HG02884 (cell line): ENCODE results near the gene NKX1-1.
"Not testable (repeated sequence)": the region's sequence is repeated elsewhere in the genome, so short reads cannot be mapped to it uniquely, and the experiment has no call there.

Experiments
- ATAC-seq: cut with Tn5 transposase; IDR thresholded peaks from one replicate; pipeline ENCODE4 v1.9.1; 2021; ENCODE audit warnings: mild to moderate bottlenecking, moderate library complexity; ENCODE audit not compliant: unreplicated experiment

The NKX1-1 gene

DNA sequence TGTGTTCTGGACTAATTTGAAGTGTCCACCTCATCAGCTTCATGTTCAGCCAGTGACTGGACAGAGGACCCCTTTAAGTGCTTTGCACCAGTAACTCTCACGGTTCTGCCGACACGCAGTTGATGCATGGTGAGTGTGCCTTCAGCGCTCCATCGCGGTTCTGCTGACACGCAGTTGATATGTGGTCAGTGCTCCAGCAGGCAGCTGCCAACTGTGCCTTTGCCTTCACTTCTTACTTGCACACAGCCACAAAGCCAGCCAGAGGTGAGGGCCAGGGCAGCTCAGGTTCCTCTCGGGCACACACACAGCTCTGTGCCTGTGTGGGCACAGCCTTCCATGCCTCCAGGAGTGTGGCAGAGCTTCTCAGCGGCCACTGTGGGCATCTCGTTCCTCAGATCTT, 12.4 kb downstream of the NKX1-1 start:
- ATAC-seq = no peak

DNA sequence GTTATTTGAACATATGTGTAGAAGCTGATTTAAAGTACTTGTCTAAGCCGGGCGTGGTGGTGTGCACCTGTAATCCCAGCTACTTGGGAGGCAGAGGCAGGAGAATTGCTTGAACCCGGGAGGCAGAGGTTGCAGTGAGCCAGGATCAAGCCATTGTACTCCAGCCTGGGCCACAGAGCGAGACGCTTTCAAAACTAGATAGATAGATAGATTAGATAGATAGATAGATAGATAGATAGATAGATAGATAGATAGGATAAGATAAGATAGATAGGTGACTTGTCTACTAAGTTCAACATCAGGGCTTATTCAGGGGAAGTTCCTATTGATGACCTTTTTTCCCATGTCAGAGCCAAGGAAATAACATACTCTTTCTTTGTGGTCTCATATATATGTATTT, 12.9 kb downstream of the NKX1-1 start:
- ATAC-seq = not testable (repeated sequence)

DNA sequence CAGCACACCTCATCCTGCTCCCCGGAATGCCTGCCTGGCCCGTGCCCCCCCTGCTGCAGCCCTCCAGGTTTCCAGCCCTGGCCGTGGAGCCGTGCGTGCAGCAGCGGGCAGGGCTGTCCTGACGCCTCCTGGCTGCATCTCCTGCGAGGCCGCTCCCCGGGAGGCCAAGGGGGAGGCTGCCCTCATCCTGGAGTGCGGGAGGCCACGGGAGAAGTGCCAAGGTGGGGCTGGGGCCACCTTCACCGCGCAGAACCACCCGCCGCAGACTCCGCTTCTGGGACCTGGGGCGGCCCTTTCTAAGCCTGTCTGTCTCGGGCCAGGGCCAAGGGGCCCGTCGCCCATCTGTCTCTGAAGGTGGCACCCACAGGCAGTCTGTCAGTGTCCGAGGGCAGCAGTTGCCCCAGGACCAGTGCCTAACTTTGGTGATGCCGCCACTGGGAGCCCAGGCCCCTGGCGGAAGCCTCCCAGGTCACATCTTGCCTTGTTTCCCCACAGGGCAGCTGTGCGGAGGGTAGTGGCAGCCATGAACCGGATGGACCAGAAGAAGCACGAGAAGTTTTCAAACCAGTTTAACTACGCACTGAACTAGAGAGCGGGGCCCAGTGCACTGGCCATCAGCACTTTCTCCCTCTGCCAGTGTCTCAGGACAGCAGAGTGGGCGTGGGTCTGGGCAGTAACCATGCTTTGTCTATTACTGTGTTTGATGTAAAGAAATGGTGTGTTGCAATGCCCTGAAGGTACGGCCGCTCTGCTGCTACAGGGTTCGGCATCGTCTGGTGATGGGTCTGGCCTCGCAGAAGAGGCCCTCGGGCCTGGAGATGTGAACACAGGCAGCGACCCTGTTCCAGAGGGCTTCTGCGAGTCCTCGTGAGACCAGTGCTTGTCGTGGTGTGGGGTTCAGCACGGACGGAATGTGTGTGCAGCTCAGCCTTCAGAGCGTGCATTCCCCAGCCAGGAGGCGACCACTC, 20.6 kb downstream of the NKX1-1 start:
- ATAC-seq = no peak

DNA sequence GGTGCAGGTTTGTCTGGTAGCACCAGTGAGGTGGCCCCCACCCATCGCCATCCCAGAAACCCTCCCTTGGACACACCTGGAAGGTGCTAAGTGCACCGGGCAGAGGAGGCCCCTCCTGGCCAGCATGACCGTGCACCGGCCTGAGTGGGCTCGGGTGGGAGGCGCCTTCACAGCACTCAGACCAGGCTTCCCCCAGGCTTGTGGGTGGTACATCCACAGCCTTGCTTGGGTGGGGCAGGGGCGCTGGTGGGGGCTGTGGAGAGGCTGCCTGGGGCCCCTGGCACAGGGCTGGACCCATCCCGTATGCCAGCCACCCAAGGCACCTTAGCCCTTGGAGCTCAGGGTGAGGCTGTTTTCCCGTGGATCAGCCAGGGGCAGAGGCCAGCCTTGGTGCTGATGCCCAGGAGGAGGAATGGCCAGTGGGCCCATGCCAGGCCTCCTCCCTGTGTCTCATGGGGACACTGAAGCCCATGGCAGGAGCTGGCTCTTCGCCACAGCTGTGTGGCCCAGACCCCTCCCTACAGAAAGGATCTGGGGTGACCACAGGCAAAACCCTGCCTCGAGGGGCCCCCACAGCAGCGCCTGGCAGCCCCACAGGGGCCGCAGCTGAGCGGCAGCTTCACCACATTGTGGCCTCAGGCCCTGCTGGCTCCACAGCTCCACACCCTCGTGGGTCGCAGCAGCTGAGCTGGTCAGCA, 21.4 kb downstream of the NKX1-1 start:
- ATAC-seq = no peak

DNA sequence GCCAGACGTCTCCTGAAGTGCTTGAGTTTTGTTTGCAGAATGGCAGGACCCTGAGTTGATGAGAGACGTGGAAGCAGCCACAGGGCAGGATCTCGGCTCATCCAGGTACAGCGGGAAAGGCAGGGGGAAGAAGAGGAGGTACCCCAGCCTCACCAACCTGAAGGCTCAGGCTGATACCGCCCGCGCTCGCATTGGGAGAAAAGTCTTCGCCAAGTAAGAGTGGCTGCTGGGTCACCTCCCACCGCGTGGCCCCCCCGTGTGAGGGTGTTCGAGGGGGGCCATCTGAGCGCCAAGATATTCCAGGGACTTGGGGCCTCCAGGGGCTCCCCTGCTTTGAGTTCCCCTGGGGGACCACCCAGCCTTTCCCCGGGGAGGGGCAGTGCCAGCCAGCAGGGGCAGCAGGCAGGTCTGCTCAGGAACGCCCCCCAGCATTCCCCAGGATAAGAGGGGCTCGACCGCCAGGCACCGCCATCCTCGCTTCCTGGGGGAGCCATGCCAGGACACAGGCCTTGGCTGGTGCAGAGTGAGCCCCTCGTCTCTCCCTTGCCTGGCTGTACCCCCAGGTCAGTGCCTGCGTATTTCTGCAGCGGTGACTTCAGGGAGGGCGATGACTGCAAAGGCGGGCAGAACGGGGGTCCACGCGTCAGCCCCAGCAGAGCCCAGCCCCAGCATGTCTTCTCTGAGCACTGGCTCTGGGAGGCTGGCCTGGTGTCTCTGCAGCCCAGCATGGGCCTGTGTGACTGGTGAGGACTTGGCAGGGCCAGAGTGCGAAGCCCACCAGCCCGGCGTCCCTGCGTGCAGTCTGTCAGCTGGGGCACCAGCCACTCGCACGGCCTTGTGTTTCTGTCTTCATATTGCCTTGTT, 22.3 kb downstream of the NKX1-1 start:
- ATAC-seq = no peak

DNA sequence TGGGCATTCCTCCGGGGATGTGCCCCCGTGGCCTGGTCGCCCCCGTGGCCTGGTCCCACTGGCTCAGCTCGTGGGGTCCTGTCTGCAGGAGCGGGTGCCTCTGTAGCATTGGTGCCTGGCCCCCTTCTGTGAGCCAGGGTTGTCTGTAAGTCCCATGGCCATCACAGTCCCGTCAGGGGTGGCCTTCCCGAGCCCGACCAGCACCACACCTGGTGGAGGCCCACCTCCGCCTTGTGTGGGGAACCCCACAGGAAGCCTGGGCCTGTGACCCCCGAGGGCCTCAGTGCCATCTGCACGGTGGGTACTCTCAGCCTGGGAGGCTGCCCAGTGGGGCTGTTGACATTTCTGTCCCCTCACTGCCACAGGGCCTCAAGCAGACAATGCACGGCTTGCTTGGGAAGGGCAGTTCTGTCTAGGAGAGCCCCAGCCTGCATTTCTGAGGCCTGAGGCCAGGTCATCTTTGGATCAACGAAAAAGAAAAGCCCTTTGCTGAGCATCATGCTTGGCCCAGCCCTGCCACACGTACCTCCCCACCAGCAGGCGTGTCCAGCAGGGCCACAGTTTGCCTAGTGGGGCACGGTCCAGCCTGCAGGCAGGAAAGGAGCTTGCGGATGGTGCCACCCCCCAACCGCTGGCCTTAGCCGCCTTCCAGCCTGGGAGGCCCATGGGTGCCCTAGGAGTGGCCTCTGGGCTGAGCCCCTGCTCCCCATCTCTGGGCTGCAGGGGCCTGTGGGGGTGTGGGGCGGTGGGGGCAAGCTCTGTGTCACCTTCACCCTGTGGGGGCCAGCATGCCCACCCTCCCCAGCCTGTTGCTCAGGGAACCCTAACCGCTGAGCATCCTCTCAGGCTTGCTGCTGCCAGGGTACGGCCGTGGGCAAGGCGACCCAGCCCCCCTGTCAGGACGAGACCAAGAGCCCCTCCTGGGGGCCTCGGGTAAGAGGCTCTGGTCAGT, 23.2 kb downstream of the NKX1-1 start:
- no peak for ATAC-seq

DNA sequence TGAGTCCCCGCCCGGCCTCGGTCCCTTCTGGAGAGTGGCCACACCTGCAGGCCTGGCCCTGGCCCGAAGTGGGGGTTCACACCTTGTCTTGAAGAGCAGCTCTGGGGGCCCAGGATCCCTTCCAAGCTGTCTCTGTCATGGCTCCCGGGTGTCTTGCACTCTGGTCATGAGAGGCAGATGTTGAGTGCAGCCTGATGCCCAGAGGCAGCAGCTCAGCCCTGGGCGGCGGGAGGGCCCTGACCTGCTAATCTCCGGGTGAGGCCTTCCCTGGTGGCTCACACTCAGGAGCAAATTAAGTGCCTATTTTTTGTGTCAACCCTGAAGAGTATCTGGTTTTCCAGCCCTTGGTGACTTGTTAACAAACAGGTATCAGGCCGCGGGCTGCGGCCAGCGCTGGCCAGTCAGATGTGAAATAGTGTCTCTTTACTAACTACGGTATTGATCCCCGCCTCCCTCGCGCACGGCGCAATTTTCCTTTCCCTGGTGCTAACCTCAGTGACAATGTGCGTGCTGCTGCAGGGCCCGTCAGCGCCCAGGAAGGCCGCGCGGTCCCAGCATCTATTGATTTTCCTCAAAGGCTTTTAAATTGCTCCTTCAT, 24.2 kb downstream of the NKX1-1 start:
- ATAC-seq = no peak

DNA sequence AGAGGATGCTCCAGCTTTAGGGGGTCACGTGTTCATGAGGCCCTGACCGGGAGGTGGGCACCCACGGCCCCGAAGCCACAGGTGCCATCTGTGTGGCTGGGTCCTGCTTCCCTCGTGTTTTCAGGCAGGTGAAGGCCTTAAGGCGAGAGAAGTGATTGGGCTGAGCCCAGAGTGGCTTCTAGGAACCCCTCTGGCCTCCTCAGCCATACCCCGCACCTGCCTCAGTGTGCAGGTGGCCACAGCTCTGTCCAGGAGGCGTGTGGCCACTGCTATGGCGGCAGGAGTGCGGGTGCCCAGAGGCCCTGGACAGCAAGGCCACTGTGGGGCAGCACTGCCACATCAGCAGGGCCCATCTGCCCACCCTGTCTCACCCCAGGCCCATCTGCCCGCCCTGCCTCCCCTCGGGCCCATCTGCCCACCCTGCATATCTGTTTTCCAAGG, 25.0 kb downstream of the NKX1-1 start:
- ATAC-seq = no peak

DNA sequence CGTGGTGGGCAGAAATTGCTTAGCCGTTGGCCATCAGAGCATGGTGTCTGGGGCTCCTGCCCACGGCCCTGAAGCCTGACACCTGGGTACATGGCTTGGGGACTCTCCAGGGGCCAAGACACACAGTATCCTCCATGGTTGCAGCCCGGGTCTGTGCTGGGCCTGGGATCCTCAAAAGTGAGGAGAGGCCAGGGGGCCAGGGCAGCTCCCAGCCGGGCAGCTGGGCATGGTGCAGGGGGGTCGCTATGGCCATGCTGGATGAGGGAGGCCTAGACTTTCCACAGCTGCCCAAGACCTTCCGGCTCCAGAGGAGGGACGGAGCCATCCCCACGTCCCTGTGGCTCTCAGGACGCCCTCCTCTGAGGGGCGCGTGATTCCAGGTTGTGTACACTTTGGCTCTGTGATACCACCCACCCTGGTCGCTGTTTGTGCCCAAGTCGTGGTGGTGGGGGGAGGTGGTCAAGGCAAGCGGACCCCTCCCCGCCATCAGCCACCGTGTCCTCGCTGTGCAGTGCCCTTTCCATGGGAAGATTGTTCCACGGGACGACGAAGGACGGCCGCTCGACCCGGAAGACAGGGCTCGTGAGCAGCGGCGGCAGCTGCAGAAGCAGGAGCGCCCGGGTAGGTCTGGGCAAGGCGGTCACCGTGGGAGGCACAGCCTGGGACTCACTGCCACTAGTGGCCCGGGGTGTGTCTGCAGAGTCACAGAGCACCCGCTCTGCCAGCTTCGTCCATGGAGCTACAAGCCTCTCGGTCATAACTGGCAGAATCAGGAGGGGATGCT, 25.7 kb downstream of the NKX1-1 start:
- no peak for ATAC-seq

DNA sequence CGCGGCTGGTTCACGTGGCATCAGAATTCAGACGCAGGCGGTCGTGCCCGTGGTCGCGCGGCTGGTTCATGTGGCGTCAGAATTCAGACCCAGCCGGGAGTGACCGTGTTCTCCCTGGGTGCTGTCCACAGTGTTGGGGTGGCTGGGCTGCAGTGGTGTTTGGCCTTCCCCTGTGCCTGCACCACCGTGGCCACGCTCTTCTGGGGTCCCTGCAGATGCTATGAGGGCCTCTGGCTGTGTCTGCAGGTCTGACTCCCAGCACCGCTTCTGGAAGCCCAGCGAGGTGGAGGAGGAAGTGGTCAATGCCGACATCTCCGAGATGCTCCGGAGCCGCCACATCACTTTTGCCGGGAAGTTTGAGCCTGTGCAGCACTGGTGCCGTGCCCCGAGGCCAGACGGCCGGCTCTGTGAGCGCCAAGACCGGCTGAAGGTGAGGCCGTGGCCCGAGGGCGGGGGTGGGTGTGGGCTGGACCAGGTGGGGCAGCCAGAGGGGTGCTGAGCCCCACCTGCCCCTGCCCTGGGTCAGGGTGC, 26.4 kb downstream of the NKX1-1 start:
- ATAC-seq = no peak

DNA sequence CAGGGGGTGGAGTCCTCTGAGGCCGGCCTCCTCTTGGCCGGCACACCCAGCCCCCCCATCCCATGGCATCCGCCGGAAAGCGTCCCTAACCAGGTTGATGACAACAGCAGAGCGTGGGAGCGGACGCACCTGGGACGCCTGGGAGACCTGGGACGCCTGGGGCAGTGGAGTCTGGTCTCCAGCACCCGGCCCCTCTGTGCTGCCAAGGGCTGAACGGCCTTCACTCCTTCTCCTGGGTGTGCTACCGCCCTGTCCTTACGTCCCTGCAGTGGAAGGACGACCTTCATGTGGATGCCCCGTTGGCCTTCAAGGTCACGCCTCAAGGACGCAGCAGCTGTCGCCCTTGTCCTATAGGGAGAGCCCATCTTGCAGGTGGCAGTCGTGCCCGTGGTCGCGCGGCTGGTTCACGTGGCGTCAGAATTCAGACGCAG, 26.9 kb downstream of the NKX1-1 start:
- ATAC-seq = no peak

DNA sequence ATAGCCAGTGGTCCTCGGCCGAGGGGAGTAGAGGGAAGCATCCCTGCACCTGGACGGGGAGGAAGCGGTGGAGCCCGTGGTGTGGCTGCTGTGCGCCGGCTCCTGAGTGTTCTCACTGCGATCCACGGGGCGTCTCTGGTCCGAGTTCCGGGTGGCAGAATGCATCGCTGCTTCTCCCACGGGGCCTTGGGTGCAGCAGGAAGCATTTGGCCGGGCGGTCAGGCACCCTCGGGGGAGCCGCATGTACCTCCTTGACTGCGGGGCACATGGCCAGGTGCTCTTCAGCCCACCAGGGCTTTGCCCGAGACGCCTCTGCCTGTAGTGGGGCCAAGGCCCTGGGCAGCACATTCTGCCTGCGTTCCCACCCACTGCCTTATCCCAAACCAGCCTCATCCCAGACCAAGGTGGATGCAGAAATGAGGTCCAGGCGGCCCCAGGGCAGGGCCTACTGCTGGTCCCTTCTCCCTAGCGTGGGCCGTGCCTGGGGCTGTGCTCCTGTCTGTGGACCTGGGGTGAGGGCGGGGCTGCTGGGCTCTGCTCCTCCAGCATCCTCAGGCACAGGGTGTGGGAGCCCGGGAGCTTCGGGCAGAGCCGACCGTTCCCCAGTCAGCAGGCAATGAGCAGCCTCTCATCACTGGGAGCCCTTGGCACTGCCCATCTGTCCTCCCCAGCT, 27.5 kb downstream of the NKX1-1 start:
- ATAC-seq = no peak

DNA sequence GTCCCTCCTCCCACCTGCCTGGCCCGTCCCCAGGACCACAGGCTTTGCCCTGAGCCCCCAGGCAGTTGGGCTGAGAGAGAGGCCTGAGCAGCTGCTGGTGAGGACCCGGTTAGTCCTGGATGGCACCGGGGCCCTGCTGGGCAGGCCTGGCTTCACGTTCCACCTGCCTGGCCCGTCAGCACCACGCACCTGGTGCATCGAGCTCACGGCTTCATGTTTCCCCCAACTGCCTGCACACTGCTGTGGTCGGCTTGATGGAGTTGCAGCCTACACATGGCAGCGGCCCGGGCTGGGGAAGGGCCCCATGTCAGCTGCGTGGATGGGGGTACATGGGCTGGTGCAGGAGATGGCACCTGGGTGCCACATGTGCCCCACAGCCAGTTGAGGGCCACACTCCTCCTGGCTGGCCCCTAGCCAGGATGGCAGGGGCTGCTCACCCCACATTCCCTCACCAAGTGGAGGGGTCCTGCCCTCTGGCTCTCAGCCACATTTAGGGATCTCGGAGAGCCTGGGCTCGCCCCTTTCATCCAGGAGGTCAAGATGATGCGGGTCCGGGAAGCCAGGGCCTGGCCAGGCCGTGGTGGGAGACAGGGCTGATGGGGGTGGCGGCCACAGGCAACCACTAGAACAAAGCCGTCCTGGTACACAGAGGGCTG, 28.5 kb downstream of the NKX1-1 start:
- no peak for ATAC-seq

DNA sequence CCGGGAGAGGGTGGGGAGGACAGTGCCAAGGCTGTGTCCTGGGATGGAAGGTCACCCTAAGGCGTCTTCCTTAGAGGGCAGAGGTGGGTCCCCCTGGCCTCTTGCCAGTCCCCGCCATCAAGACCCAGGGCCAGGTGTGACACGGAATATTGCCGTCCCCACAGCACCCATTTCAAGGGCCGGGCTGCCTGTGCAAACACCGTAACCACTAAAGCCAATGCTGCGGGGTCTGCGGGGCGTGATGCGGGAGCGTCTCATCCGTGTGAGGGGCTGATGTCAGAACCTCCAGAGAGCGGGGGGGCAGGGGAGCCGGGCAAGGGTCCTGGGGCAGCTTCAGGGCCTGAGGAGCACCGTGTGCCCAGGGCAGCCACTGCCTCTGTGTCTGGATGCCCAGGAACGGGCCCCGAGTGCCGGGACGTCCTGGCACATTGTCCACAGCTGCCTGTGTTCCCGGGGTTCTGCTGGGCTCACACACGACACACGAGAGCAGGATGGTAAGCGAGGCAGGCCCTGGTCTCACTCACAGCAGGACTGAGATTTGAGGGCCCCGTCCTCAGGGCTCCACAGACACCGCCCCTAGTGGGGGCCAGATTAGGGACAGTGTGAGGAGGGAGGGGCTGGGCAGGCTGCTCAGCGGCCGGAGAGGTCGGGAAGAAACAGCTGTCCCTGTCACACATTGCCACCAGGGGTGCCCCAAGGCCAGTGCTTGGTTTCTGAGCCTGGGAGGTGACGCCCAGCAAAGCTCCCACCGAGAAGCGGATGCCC, 29.2 kb downstream of the NKX1-1 start:
- no peak for ATAC-seq

DNA sequence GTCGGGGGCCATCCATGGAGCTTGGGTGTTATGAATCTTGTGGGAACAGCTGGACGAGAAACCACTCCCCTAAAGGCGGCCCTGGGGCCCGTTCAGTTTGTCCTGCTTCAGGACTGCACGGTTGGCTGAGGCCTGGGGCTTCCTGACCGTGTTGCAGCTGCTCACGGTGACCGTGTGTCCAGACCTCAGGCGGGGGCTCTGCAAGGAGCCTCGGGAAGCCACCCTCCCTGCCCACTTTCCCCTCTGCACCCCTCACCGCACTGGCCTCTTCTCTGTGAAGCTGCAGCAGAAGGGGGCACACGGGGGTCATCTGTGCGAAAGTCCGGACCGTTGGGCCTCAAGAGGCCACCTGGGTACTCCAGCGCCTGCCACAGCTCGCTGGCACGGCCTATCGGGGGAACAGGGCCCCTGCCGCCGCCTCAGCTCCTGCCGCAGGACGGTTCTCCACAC, 29.8 kb downstream of the NKX1-1 start:
- ATAC-seq = no peak

DNA sequence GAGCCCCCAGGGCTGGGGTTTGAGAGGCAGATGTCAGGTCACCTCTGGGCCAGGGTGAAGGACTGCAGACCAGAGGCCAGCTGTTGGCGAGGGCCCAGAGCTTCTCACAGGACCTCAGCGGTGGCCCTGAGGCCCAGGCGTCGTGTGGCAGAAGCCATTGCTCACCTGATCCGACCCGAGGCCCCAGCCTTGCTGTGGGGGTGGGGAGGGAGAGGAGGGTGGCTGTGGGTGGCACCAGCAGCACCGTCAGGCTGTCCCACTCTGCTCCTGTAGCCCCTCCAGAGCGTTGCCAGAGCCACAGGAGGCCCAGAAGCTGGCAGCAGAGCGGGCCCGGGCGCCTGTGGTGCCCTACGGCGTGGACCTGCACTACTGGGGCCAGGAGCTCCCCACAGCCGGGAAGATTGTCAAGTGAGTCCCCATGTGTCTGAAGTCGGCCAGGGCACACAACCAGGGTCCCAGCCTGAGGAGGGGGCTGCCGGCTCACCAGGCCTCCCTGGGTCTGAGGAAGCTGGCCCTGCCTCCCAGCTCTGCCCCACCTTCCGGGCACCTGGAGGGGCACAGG, 30.4 kb downstream of the NKX1-1 start:
- ATAC-seq = no peak
